ENCODE data around the gene HERC6. TPM values are rescaled to one million over a fixed set of nuclear protein-coding genes. Genes with fewer than 3 reads are reported as not detected.
"Not testable (repeated sequence)": the region's sequence is repeated elsewhere in the genome, so short reads cannot be mapped to it uniquely, and the experiment has no call there.

Gene HERC6
- total and polyA plus RNA-seq, 5 donors from 2014 or later = 21.2 to 37.6 (median 22.4) TPM

GRCh38 chr4:88352062-88352740 lies 26.5 kb upstream of the HERC6 start:
- Histone ChIP-seq H3K27ac (ENCODE audit: insufficient read depth, low read length, poor library complexity, severe bottlenecking) (no peak overlapping the region), H3K4me3 (ENCODE audit: low read depth, low read length) (no peak overlapping the region), H3K4me1 (ENCODE audit: control insufficient read depth, insufficient read depth, low read length, poor library complexity, severe bottlenecking) (no peaks in the 10 kb centered on the region), H3K36me3 (ENCODE audit: control insufficient read depth, insufficient read depth, low read length) (no peaks in the 10 kb centered on the region), H3K27me3 (ENCODE audit: control insufficient read depth, insufficient read depth, low read length) (no peaks in the 10 kb centered on the region), H3K9me3 (ENCODE audit: control insufficient read depth in 2 of 2, low read length in 2 of 2) (peaks cover 7 to 12% of the 10 kb centered on the region in 2 experiments)
- DNase-seq = no peak
- Mint-ChIP-seq H3K27me3 (no peaks in the 10 kb centered on the region), H3K4me3 (no peak overlapping the region), H3K36me3 (no peaks in the 10 kb centered on the region), H3K27ac (no peak overlapping the region), H3K4me1 (no peaks in the 10 kb centered on the region), H3K9me3 (peaks cover 0 to 7% (median 0%) of the 10 kb centered on the region in 7 donors)
- no peak for ATAC-seq (ENCODE audit: low read depth in 2 of 2)

- no peaks in the 10 kb centered on the region for H3K27me3 ChIP-seq (ENCODE audit: control insufficient read depth, insufficient read depth, low read length)
- ATAC-seq (ENCODE audit: low read depth in 2 of 2) (no peak), DNase-seq (no peak)
- no peaks in the 10 kb centered on the region for H3K36me3 ChIP-seq (ENCODE audit: control insufficient read depth, insufficient read depth, low read length)
- no peak overlapping the region for H3K27ac ChIP-seq (ENCODE audit: insufficient read depth, low read length, poor library complexity, severe bottlenecking)
- H3K9me3 Mint-ChIP-seq = peaks cover 0 to 7% (median 2%) of the 10 kb centered on the region in 7 donors
- peaks cover 7 to 12% of the 10 kb centered on the region in 2 experiments for H3K9me3 ChIP-seq (ENCODE audit: control insufficient read depth in 2 of 2, low read length in 2 of 2)
- H3K4me3 Mint-ChIP-seq = no peak overlapping the region
- H3K27ac Mint-ChIP-seq = no peak overlapping the region
- H3K4me1 Mint-ChIP-seq = no peaks in the 10 kb centered on the region
- H3K4me3 ChIP-seq (ENCODE audit: low read depth, low read length) = no peak overlapping the region
- H3K4me1 ChIP-seq (ENCODE audit: control insufficient read depth, insufficient read depth, low read length, poor library complexity, severe bottlenecking) = no peaks in the 10 kb centered on the region
- no peaks in the 10 kb centered on the region for H3K27me3 Mint-ChIP-seq
- no peaks in the 10 kb centered on the region for H3K36me3 Mint-ChIP-seq
These were observed 25.3 kb upstream of the HERC6 start for GRCh38 chr4:88353324-88353723.

- Histone ChIP-seq H3K4me3 (ENCODE audit: low read depth, low read length) (no peak overlapping the region), H3K4me1 (ENCODE audit: control insufficient read depth, insufficient read depth, low read length, poor library complexity, severe bottlenecking) (no peaks in the 10 kb centered on the region), H3K36me3 (ENCODE audit: control insufficient read depth, insufficient read depth, low read length) (no peaks in the 10 kb centered on the region), H3K27me3 (ENCODE audit: control insufficient read depth, insufficient read depth, low read length) (no peaks in the 10 kb centered on the region), H3K9me3 (ENCODE audit: control insufficient read depth in 2 of 2, low read length in 2 of 2) (peaks cover 7 to 12% of the 10 kb centered on the region in 2 experiments), H3K27ac (ENCODE audit: insufficient read depth, low read length, poor library complexity, severe bottlenecking) (no peak overlapping the region)
- no peak overlapping the region for H3K27ac Mint-ChIP-seq
- no peaks in the 10 kb centered on the region for H3K4me1 Mint-ChIP-seq
- no peak overlapping the region for H3K4me3 Mint-ChIP-seq
- H3K36me3 Mint-ChIP-seq = no peaks in the 10 kb centered on the region
- H3K27me3 Mint-ChIP-seq = no peaks in the 10 kb centered on the region
- DNase-seq (no peak), ATAC-seq (ENCODE audit: low read depth in 2 of 2) (no peak)
- peaks cover 0 to 12% (median 2%) of the 10 kb centered on the region in 7 donors for H3K9me3 Mint-ChIP-seq
These were observed 21.9 kb upstream of the HERC6 start for GRCh38 chr4:88356771-88357170.

- ATAC-seq (ENCODE audit: low read depth in 2 of 2) (no peak), DNase-seq (no peak)
- H3K27me3 Mint-ChIP-seq = no peaks in the 10 kb centered on the region
- H3K4me1 Mint-ChIP-seq = no peaks in the 10 kb centered on the region
- H3K9me3 Mint-ChIP-seq = peaks cover 0 to 12% (median 2%) of the 10 kb centered on the region in 7 donors
- no peaks in the 10 kb centered on the region for H3K36me3 Mint-ChIP-seq
- Histone ChIP-seq H3K36me3 (ENCODE audit: control insufficient read depth, insufficient read depth, low read length) (no peaks in the 10 kb centered on the region), H3K4me1 (ENCODE audit: control insufficient read depth, insufficient read depth, low read length, poor library complexity, severe bottlenecking) (no peaks in the 10 kb centered on the region), H3K27ac (ENCODE audit: insufficient read depth, low read length, poor library complexity, severe bottlenecking) (no peak overlapping the region), H3K4me3 (ENCODE audit: low read depth, low read length) (no peak overlapping the region), H3K9me3 (ENCODE audit: control insufficient read depth in 2 of 2, low read length in 2 of 2) (peaks cover 7 to 12% of the 10 kb centered on the region in 2 experiments), H3K27me3 (ENCODE audit: control insufficient read depth, insufficient read depth, low read length) (no peaks in the 10 kb centered on the region)
- no peak overlapping the region for H3K27ac Mint-ChIP-seq
- H3K4me3 Mint-ChIP-seq = no peak overlapping the region
These were observed 21.4 kb upstream of the HERC6 start for GRCh38 chr4:88357262-88357661.

DNA sequence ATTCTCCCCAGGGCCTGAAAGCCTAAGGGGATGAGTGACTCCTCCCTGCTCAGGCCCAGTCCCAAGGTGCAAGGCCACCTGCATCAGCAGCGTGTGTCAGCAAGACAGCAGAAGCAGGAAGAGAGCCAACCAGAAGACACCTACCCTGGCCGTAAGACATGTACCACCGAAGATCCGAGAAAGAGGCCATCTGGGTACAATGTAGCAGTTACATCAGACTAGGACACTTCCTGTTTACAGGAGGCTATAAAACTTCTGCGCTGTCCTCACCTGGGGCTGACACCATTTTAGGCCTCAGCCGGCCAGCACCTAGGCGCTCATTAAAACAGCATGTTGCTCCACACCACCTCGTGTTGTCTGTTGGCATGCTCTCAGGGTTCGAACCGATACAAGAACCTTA lies 19.1 kb upstream of the HERC6 start:
- H3K36me3 Mint-ChIP-seq = no peaks in the 10 kb centered on the region
- H3K27ac ChIP-seq (ENCODE audit: insufficient read depth, low read length, poor library complexity, severe bottlenecking) = no peak overlapping the region
- no peaks in the 10 kb centered on the region for H3K27me3 ChIP-seq (ENCODE audit: control insufficient read depth, insufficient read depth, low read length)
- H3K4me1 Mint-ChIP-seq = no peaks in the 10 kb centered on the region
- H3K27ac Mint-ChIP-seq = no peak overlapping the region
- H3K27me3 Mint-ChIP-seq = peaks cover 10% of the 10 kb centered on the region
- H3K4me1 ChIP-seq (ENCODE audit: control insufficient read depth, insufficient read depth, low read length, poor library complexity, severe bottlenecking) = no peaks in the 10 kb centered on the region
- H3K4me3 ChIP-seq (ENCODE audit: low read depth, low read length) = no peak overlapping the region
- ATAC-seq (ENCODE audit: low read depth in 2 of 2) = no peak
- peaks cover 2 to 6% of the 10 kb centered on the region in 2 experiments for H3K9me3 ChIP-seq (ENCODE audit: control insufficient read depth in 2 of 2, low read length in 2 of 2)
- no peak overlapping the region for H3K4me3 Mint-ChIP-seq
- no peak for DNase-seq
- no peaks in the 10 kb centered on the region for H3K36me3 ChIP-seq (ENCODE audit: control insufficient read depth, insufficient read depth, low read length)
- H3K9me3 Mint-ChIP-seq = peaks cover 0 to 19% (median 4%) of the 10 kb centered on the region in 7 donors

DNA sequence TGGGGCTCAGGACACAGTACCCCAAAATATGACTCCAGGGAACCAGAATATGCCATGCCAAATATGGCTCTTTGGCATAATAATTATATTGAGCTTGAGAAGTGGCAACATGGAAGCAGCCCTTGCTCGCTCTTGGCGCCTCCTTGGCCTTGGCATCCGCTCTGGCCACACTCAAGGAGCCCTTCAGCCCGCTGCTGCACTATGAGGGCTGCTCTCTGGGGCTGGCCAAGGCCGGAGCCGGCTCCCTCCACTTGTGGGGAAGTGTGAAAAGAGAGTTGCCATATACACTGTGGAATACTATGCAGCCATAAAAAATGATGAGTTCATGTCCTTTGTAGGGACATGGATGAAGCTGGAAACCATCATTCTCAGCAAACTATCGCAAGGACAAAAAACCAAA lies 18.4 kb upstream of the HERC6 start:
- Histone ChIP-seq H3K4me1 (ENCODE audit: control insufficient read depth, insufficient read depth, low read length, poor library complexity, severe bottlenecking) (no peaks in the 10 kb centered on the region), H3K9me3 (ENCODE audit: control insufficient read depth in 2 of 2, low read length in 2 of 2) (peaks cover 2 to 6% of the 10 kb centered on the region in 2 experiments), H3K36me3 (ENCODE audit: control insufficient read depth, insufficient read depth, low read length) (no peaks in the 10 kb centered on the region), H3K27me3 (ENCODE audit: control insufficient read depth, insufficient read depth, low read length) (no peaks in the 10 kb centered on the region), H3K27ac (ENCODE audit: insufficient read depth, low read length, poor library complexity, severe bottlenecking) (no peak overlapping the region), H3K4me3 (ENCODE audit: low read depth, low read length) (no peak overlapping the region)
- peak overlapping the region in 1 of 4 donors; percentile 65 for H3K4me3 Mint-ChIP-seq
- H3K27ac Mint-ChIP-seq = no peak overlapping the region
- no peaks in the 10 kb centered on the region for H3K4me1 Mint-ChIP-seq
- H3K9me3 Mint-ChIP-seq = peaks cover 0 to 20% (median 2%) of the 10 kb centered on the region in 7 donors
- ATAC-seq (ENCODE audit: low read depth in 2 of 2) (no peak), DNase-seq (no peak)
- H3K27me3 Mint-ChIP-seq = peaks cover 10% of the 10 kb centered on the region
- no peaks in the 10 kb centered on the region for H3K36me3 Mint-ChIP-seq

GRCh38 chr4:88360791-88361190 lies 17.9 kb upstream of the HERC6 start:
- ATAC-seq (ENCODE audit: low read depth in 2 of 2) (no peak), DNase-seq (no peak)
- no peak overlapping the region for H3K27ac ChIP-seq (ENCODE audit: insufficient read depth, low read length, poor library complexity, severe bottlenecking)
- H3K9me3 Mint-ChIP-seq = peaks cover 0 to 17% (median 2%) of the 10 kb centered on the region in 7 donors
- H3K4me1 Mint-ChIP-seq = no peaks in the 10 kb centered on the region
- no peaks in the 10 kb centered on the region for H3K4me1 ChIP-seq (ENCODE audit: control insufficient read depth, insufficient read depth, low read length, poor library complexity, severe bottlenecking)
- H3K27me3 Mint-ChIP-seq = peaks cover 10% of the 10 kb centered on the region
- H3K9me3 ChIP-seq (ENCODE audit: control insufficient read depth in 2 of 2, low read length in 2 of 2) = peaks cover 0 to 6% of the 10 kb centered on the region in 2 experiments
- H3K4me3 Mint-ChIP-seq = no peak overlapping the region
- H3K36me3 Mint-ChIP-seq = no peaks in the 10 kb centered on the region
- H3K27me3 ChIP-seq (ENCODE audit: control insufficient read depth, insufficient read depth, low read length) = no peaks in the 10 kb centered on the region
- no peaks in the 10 kb centered on the region for H3K36me3 ChIP-seq (ENCODE audit: control insufficient read depth, insufficient read depth, low read length)
- no peak overlapping the region for H3K27ac Mint-ChIP-seq
- no peak overlapping the region for H3K4me3 ChIP-seq (ENCODE audit: low read depth, low read length)

- not testable (repeated sequence) for H3K4me3 ChIP-seq (ENCODE audit: low read depth, low read length); H3K4me1 ChIP-seq (ENCODE audit: control insufficient read depth, insufficient read depth, low read length, poor library complexity, severe bottlenecking); H3K27me3 ChIP-seq (ENCODE audit: control insufficient read depth, insufficient read depth, low read length); H3K4me1 Mint-ChIP-seq; H3K27ac ChIP-seq (ENCODE audit: insufficient read depth, low read length, poor library complexity, severe bottlenecking); H3K36me3 Mint-ChIP-seq; ATAC-seq (ENCODE audit: low read depth in 2 of 2); H3K27ac Mint-ChIP-seq; H3K9me3 ChIP-seq (ENCODE audit: control insufficient read depth in 2 of 2, low read length in 2 of 2); H3K36me3 ChIP-seq (ENCODE audit: control insufficient read depth, insufficient read depth, low read length); H3K4me3 Mint-ChIP-seq; H3K27me3 Mint-ChIP-seq; DNase-seq
- peaks cover 0 to 17% (median 2%) of the 10 kb centered on the region in 7 donors for H3K9me3 Mint-ChIP-seq
These were observed 17.4 kb upstream of the HERC6 start for GRCh38 chr4:88361217-88361773.
